ENCODE results near the gene ATP5PF.

DNA sequence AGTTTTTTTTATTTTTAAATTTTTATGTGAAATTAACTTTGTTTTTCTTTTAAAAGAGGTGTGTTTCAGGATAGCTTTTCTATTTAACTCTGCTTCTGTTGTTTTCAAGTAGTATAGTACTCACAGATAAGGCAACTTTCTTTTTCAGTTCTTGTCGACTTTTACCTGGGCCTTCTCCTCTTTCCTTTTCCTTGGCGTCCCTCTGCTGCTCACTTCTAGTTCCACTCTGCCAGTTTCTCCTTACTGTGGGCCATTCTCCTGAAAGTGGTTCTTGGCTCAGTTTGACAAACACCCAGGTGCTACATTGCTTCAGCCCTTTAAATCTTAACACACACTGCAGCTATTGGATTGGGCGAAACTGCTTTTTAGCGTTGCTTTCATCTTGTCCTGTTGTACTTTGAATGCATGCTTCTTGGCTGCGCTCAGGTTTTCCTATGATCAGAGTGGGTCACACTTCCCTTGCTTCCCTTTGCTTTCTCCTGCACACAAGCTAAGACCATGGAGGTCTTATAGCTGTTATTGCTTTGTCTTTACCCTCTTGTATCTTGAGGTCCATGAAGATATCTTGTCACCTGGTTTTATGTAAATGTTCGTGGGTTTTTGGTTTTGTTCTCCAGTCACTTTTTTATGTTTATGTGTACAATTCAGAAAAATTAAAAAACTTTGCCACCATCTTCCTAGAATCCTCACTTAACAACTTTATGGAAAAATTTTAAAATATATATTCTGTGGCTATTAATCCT, 21.7 kb upstream of the ATP5PF start:
- TF ChIP-seq POLR2AphosphoS5 (IDR thresholded peaks at IDR 0.05; ENCODE audit: low read depth, low read length) (no peak), POLR2A (IDR thresholded peaks at IDR 0.05; ENCODE audit: low read depth, low read length) (no peak)
